Measurements from ENCODE around the gene PGAM1.

- TF ChIP-seq CTCF (IDR thresholded peaks at IDR 0.05; ENCODE audit: low read length) (no peak), EZH2 (optimal IDR thresholded peaks at IDR 0.05; ENCODE audit: low read depth, low read length) (no peak), EZH2phosphoT487 (IDR thresholded peaks at IDR 0.05; ENCODE audit: low read length) (no peak)
These were observed 56.4 kb downstream of the PGAM1 start for GRCh38 chr10:97482381-97482780.
